WTC11 (cell line): Measurements from ENCODE around the gene UMODL1. TPM values are rescaled to one million over a fixed set of nuclear protein-coding genes. Genes with fewer than 3 reads are reported as not detected.

ENCODE experiments used
- ATAC-seq: fragments of 200-7000 bp; cut with Tn5 transposase; 2 replicates; pipeline ENCODE4 v1.10.0; 2021; ENCODE audit warnings: mild to moderate bottlenecking, moderate library complexity
- CTCF ChIA-PET: fragments of 300-600 bp; sonication (Branson Sonifier 250); formaldehyde crosslinking; loops from one replicate; lab custom pipeline; 2021; ENCODE audit warnings: antibody characterized with exemption; lab: Charles Lee
- POLR2A ChIA-PET: fragments of 350-600 bp; sonication (Branson Sonifier 250); formaldehyde crosslinking; loops from one replicate; lab custom pipeline; 2021; ENCODE audit warnings: antibody characterized with exemption; lab: Charles Lee
- DNase-seq: peaks from one replicate; pipeline ENCODE4 v3.0.0; 2021; ENCODE audit warnings: low spot score
- H3K27ac Mint-ChIP-seq: 2 replicates; pipeline ENCODE4 v1.8.0; 2021; ENCODE audit warnings: mixed read lengths
- H3K27me3 Mint-ChIP-seq: 2 replicates; pipeline ENCODE4 v1.8.0; 2021; ENCODE audit warnings: low read depth, mild to moderate bottlenecking, moderate library complexity, mixed read lengths
- H3K36me3 Mint-ChIP-seq: 2 replicates; pipeline ENCODE4 v1.8.0; 2021; ENCODE audit warnings: mixed read lengths
- H3K4me1 Mint-ChIP-seq: 2 replicates; pipeline ENCODE4 v1.8.0; 2022; ENCODE audit warnings: mixed read lengths
- H3K4me3 Mint-ChIP-seq: 2 replicates; pipeline ENCODE4 v1.8.0; 2021; ENCODE audit warnings: mild to moderate bottlenecking, moderate library complexity, mixed read lengths
- H3K9me3 Mint-ChIP-seq: 2 replicates; pipeline ENCODE4 v1.8.0; 2021; ENCODE audit warnings: mixed read lengths
- CBFB ChIP-seq: sonication (generic); formaldehyde crosslinking; IDR thresholded peaks from 2 replicates; pipeline ENCODE4 v1.8.1; 2022; ENCODE audit warnings: mild to moderate bottlenecking, low read depth, missing genetic modification reagents
- E2F4 ChIP-seq: sonication (generic); formaldehyde crosslinking; IDR thresholded peaks from 2 replicates; pipeline ENCODE4 v1.8.1; 2022; ENCODE audit warnings: low read depth, mild to moderate bottlenecking, moderate library complexity, missing genetic modification reagents, borderline replicate concordance
- ERG ChIP-seq: fragments of 250-450 bp; sonication (Bioruptor Pico); IDR thresholded peaks from 2 replicates; pipeline ENCODE4 v1.8.0; 2021; ENCODE audit warnings: mild to moderate bottlenecking
- GRHL2 ChIP-seq: fragments of 250-450 bp; sonication (Bioruptor Pico); IDR thresholded peaks from 2 replicates; pipeline ENCODE4 v1.8.0; 2022; ENCODE audit warnings: mild to moderate bottlenecking, moderate library complexity; ENCODE audit not compliant: insufficient replicate concordance, severe bottlenecking
- JUN ChIP-seq: sonication (generic); formaldehyde crosslinking; IDR thresholded peaks from 2 replicates; pipeline ENCODE4 v1.8.0; 2023; ENCODE audit warnings: mild to moderate bottlenecking, missing genetic modification reagents
- MYBL2 ChIP-seq: sonication (generic); formaldehyde crosslinking; IDR thresholded peaks from 2 replicates; pipeline ENCODE4 v1.8.1; 2023; ENCODE audit warnings: mild to moderate bottlenecking, moderate library complexity, missing genetic modification reagents
- NR2C2 ChIP-seq: sonication (generic); formaldehyde crosslinking; IDR thresholded peaks from 2 replicates; pipeline ENCODE4 v1.8.0; 2022; ENCODE audit warnings: mild to moderate bottlenecking, missing genetic modification reagents
- PRDM15 ChIP-seq: sonication (generic); formaldehyde crosslinking; IDR thresholded peaks from 2 replicates; pipeline ENCODE4 v1.8.0; 2022; ENCODE audit warnings: missing genetic modification reagents
- STAT6 ChIP-seq: sonication (generic); formaldehyde crosslinking; conservative IDR thresholded peaks from 2 replicates; pipeline ENCODE4 v1.8.1; 2023; ENCODE audit warnings: mild to moderate bottlenecking, low read depth, missing genetic modification reagents, moderate library complexity
- ZNF263 ChIP-seq: sonication (generic); formaldehyde crosslinking; IDR thresholded peaks from 2 replicates; pipeline ENCODE4 v1.8.1; 2022; ENCODE audit warnings: low read depth, mild to moderate bottlenecking, moderate library complexity, missing genetic modification reagents
- ZNF281 ChIP-seq: sonication (generic); formaldehyde crosslinking; IDR thresholded peaks from 2 replicates; pipeline ENCODE4 v1.8.0; 2023; ENCODE audit warnings: mild to moderate bottlenecking, missing genetic modification reagents
- ZNF423 ChIP-seq: fragments of 250-450 bp; sonication (Bioruptor Pico); IDR thresholded peaks from 2 replicates; pipeline ENCODE4 v2.1.2; 2022; ENCODE audit warnings: mild to moderate bottlenecking, moderate library complexity
- ZNF532 ChIP-seq: fragments of 250-450 bp; sonication (Bioruptor Pico); IDR thresholded peaks from 2 replicates; pipeline ENCODE4 v1.9.0; 2021; ENCODE audit warnings: mild to moderate bottlenecking, borderline replicate concordance
- total RNA-seq: library from RNA; stranded (reverse); gene quantifications from 3 replicates; pipeline ENCODE4 v1.2.3, GENCODE V29; 2021

UMODL1 gene
- total RNA-seq, 1 experiment from 2014 or later = not detected

- no peak for TF ChIP-seq ZNF532
- no peak for TF ChIP-seq NR2C2 (CRISPR knock-in tag)
- TF ChIP-seq E2F4 (CRISPR knock-in tag) = no peak
Measured at GRCh38 chr21:42158846-42159245, 87.7 kb downstream of the UMODL1 start (continued).

GRCh38 chr21:42159560-42160110, 88.5 kb downstream of the UMODL1 start:
- Mint-ChIP-seq H3K36me3 (no peaks in the 10 kb centered on the region), H3K27me3 (no peaks in the 10 kb centered on the region), H3K27ac (no peak overlapping the region), H3K4me1 (peaks cover 8% of the 10 kb centered on the region), H3K4me3 (no peak overlapping the region), H3K9me3 (no peaks in the 10 kb centered on the region)
- ChIA-PET POLR2A (interaction anchor here (0.9 kb wide), 1 partner anchor 9 kb away, joined by 3 read pairs; no protein-coding TSS in a partner anchor), CTCF (interaction anchor here (1.1 to 3.7 kb wide), 3 partner anchors 14 to 99 kb away, joined by 3 to 12 read pairs (median 6); no protein-coding TSS in a partner anchor)
- TF ChIP-seq ERG (CRISPR knock-in tag) (no peak), ZNF281 (CRISPR knock-in tag) (no peak), GRHL2 (CRISPR knock-in tag) (no peak), JUN (no peak), ZNF423 (CRISPR knock-in tag) (no peak)
- DNase-seq = no peak
- no peak for ATAC-seq

GRCh38 chr21:42160111-42160721, 89.1 kb downstream of the UMODL1 start:
- ATAC-seq = no peak
- Mint-ChIP-seq H3K27ac (no peak overlapping the region), H3K4me3 (no peak overlapping the region), H3K4me1 (peaks cover 8% of the 10 kb centered on the region), H3K9me3 (no peaks in the 10 kb centered on the region), H3K36me3 (no peaks in the 10 kb centered on the region), H3K27me3 (no peaks in the 10 kb centered on the region)
- ChIA-PET POLR2A (interaction anchor here (0.9 kb wide), 1 partner anchor 10 kb away, joined by 3 read pairs; no protein-coding TSS in a partner anchor), CTCF (interaction anchor here (1.1 kb wide), 1 partner anchor 15 kb away, joined by 3 read pairs; no protein-coding TSS in a partner anchor)
- DNase-seq = no peak
- TF ChIP-seq ZNF263 (CRISPR knock-in tag) (no peak), PRDM15 (CRISPR knock-in tag) (no peak), MYBL2 (CRISPR knock-in tag) (no peak), JUN (no peak), CBFB (CRISPR knock-in tag) (no peak), STAT6 (CRISPR knock-in tag) (no peak)
